ENCODE data around the gene SRC. TPM values are rescaled to one million over a fixed set of nuclear protein-coding genes. Genes with fewer than 3 reads are reported as not detected.

The SRC gene
- total RNA-seq, 1 experiment from 2014 or later = 185 TPM

- Mint-ChIP-seq H3K9me3 (ENCODE audit: low read depth, unreplicated experiment) (no peaks in the 10 kb centered on the region), H3K4me3 (ENCODE audit: low read depth, unreplicated experiment) (no peak overlapping the region), H3K36me3 (ENCODE audit: insufficient read depth, unreplicated experiment) (no peaks in the 10 kb centered on the region), H3K27ac (ENCODE audit: unreplicated experiment) (no peak overlapping the region), H3K4me1 (ENCODE audit: low read depth, unreplicated experiment) (no peaks in the 10 kb centered on the region), H3K27me3 (ENCODE audit: unreplicated experiment) (no peaks in the 10 kb centered on the region)
- intact Hi-C loops (cut with micrococcal nuclease; ENCODE audit: unreplicated experiment) = no loop called here
- CTCF ChIA-PET = no interaction called here
- TF ChIP-seq, protein P1, sequence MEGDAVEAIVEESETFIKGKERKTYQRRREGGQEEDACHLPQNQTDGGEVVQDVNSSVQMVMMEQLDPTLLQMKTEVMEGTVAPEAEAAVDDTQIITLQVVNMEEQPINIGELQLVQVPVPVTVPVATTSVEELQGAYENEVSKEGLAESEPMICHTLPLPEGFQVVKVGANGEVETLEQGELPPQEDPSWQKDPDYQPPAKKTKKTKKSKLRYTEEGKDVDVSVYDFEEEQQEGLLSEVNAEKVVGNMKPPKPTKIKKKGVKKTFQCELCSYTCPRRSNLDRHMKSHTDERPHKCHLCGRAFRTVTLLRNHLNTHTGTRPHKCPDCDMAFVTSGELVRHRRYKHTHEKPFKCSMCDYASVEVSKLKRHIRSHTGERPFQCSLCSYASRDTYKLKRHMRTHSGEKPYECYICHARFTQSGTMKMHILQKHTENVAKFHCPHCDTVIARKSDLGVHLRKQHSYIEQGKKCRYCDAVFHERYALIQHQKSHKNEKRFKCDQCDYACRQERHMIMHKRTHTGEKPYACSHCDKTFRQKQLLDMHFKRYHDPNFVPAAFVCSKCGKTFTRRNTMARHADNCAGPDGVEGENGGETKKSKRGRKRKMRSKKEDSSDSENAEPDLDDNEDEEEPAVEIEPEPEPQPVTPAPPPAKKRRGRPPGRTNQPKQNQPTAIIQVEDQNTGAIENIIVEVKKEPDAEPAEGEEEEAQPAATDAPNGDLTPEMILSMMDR (IDR thresholded peaks at IDR 0.05; ENCODE audit: unreplicated experiment) = no peak
- DNase-seq = no peak
- BruUV-seq (replicated peaks) = no TSS peak
Observed at GRCh38 chr20:37442986-37443385, 97.0 kb downstream of the SRC start.

DNA sequence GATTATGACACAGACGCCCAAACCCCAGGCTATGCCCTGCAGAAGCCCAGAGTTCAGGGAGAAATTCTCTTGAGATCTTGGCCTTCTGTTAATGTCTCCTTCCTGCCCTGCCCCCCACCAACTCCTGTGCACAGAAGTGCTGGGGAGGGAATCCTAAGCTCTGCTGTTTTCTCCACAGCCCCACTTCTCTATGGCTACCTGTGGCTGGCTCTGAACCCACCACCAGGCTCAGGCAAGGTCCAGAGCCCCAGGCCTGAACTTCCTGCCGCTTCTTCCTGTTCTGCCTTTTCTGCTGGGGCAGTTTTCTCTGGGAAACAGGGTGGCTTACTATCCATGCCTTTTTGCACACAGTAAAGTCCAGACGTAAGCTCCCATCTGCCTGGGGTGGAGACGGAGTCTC, 97.7 kb downstream of the SRC start:
- Mint-ChIP-seq H3K27me3 (ENCODE audit: unreplicated experiment) (no peaks in the 10 kb centered on the region), H3K9me3 (ENCODE audit: low read depth, unreplicated experiment) (no peaks in the 10 kb centered on the region), H3K4me3 (ENCODE audit: low read depth, unreplicated experiment) (no peak overlapping the region), H3K36me3 (ENCODE audit: insufficient read depth, unreplicated experiment) (no peaks in the 10 kb centered on the region), H3K4me1 (ENCODE audit: low read depth, unreplicated experiment) (no peaks in the 10 kb centered on the region), H3K27ac (ENCODE audit: unreplicated experiment) (no peak overlapping the region)
- BruUV-seq (replicated peaks) = no TSS peak
- intact Hi-C loops (cut with micrococcal nuclease; ENCODE audit: unreplicated experiment) = no loop called here
- no peak for DNase-seq
- TF ChIP-seq, protein P1 (IDR thresholded peaks at IDR 0.05; ENCODE audit: unreplicated experiment) = no peak
- CTCF ChIA-PET = no interaction called here

GRCh38 chr20:37445041-37445440, 99.1 kb downstream of the SRC start:
- CTCF ChIA-PET = no interaction called here
- H3K27me3 Mint-ChIP-seq (ENCODE audit: unreplicated experiment) = no peaks in the 10 kb centered on the region
- TF ChIP-seq, protein P1 (IDR thresholded peaks at IDR 0.05; ENCODE audit: unreplicated experiment) = no peak
- no peak for DNase-seq
- BruUV-seq (replicated peaks) = no TSS peak
- H3K36me3 Mint-ChIP-seq (ENCODE audit: insufficient read depth, unreplicated experiment) = no peaks in the 10 kb centered on the region
- H3K9me3 Mint-ChIP-seq (ENCODE audit: low read depth, unreplicated experiment) = no peaks in the 10 kb centered on the region
- no peak overlapping the region for H3K4me3 Mint-ChIP-seq (ENCODE audit: low read depth, unreplicated experiment)
- H3K27ac Mint-ChIP-seq (ENCODE audit: unreplicated experiment) = no peak overlapping the region
- intact Hi-C loops (cut with micrococcal nuclease; ENCODE audit: unreplicated experiment) = no loop called here
- no peaks in the 10 kb centered on the region for H3K4me1 Mint-ChIP-seq (ENCODE audit: low read depth, unreplicated experiment)

DNA sequence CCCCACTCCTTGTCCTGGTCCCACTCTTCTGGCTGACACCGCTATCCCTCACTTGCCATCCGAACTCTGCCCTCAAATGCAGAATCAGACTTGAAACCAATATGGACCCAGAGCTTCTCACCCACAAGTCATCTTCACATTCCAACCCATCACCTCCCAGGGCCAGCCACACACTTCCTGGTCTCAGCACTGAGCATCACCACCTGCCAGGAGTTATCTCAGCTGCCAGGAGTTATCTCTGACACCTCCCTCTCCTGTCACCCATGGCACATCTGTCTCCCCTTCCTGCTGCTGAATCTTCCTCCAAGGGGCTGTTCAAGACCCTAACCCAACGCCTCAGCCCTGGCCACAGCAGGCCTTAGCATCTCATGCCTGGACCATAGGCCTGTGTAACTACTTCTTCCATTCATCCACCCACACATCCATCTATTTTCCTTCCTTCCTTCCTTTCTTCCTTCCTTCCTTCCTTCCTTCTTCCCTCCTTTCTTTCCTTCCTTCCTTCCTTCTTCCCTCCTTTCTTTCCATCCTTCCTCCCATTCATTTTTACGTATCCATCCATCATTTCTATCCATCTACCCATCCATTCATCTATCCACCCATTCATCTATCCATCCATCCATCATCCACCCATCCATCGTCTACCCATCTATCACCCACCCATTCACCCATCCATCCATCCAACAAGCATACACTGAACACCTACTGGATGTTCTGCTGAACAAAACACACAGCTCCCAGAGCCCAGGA, 100.5 kb downstream of the SRC start:
- no TSS peak for BruUV-seq (replicated peaks)

More for the DNA sequence above, 100.5 kb downstream of the SRC start:
- no peaks in the 10 kb centered on the region for H3K9me3 Mint-ChIP-seq (ENCODE audit: low read depth, unreplicated experiment)
- CTCF ChIA-PET = no interaction called here
- no peak for DNase-seq
- no peaks in the 10 kb centered on the region for H3K36me3 Mint-ChIP-seq (ENCODE audit: insufficient read depth, unreplicated experiment)
- no peak overlapping the region for H3K4me3 Mint-ChIP-seq (ENCODE audit: low read depth, unreplicated experiment)
- no peaks in the 10 kb centered on the region for H3K4me1 Mint-ChIP-seq (ENCODE audit: low read depth, unreplicated experiment)
- TF ChIP-seq, protein P1 (IDR thresholded peaks at IDR 0.05; ENCODE audit: unreplicated experiment) = no peak
- H3K27ac Mint-ChIP-seq (ENCODE audit: unreplicated experiment) = no peak overlapping the region
- H3K27me3 Mint-ChIP-seq (ENCODE audit: unreplicated experiment) = no peaks in the 10 kb centered on the region
- intact Hi-C loops (cut with micrococcal nuclease; ENCODE audit: unreplicated experiment) = no loop called here
